Ovary (tissue), 9 donors: ENCODE data around the gene ADK. TPM values are rescaled to one million over a fixed set of nuclear protein-coding genes. Genes with fewer than 3 reads are reported as not detected.

ENCODE experiments used
- DNase-seq, 5 donors: peaks; one replicate each; pipeline ENCODE4 v3.0.0-alpha.2; 2019 to 2020
- H3K27ac ChIP-seq, 2 donors: fragments of 200-600 bp; one replicate each; pipeline versions ENCODE4 v1.5.1 to v1.8.0; 2019 to 2022
- H3K27me3 ChIP-seq: fragments of 200-600 bp; one replicate; pipeline ENCODE4 v1.8.0; 2022
- H3K36me3 ChIP-seq: fragments of 200-600 bp; sonication (generic); one replicate; pipeline ENCODE4 v1.5.1; 2019
- H3K4me1 ChIP-seq: one replicate; pipeline ENCODE4 v1.8.1; 2013; ENCODE audit warnings: mild to moderate bottlenecking, moderate library complexity; ENCODE audit not compliant: insufficient read depth
- H3K4me3 ChIP-seq: fragments of 200-600 bp; sonication (generic); one replicate; pipeline ENCODE4 v1.5.1; 2017
- H3K9me3 ChIP-seq, 2 donors: fragments of 200-600 bp in 1 of 2; sonication (generic) in 1 of 2; one replicate each; pipeline versions ENCODE4 v1.5.1 to v1.8.1; 2013 to 2019; ENCODE audit warnings: mild to moderate bottlenecking in 1 of 2, moderate library complexity in 1 of 2
- EP300 ChIP-seq: sonication (generic); formaldehyde crosslinking; IDR thresholded peaks from one replicate; pipeline ENCODE4 v1.6.1; 2017; ENCODE audit warnings: antibody characterized with exemption
- POLR2A ChIP-seq: fragments of 450-650 bp; IDR thresholded peaks from one replicate; pipeline ENCODE4 v1.6.1; 2017; ENCODE audit warnings: antibody characterized with exemption, mild to moderate bottlenecking, moderate library complexity
- WGBS, 3 donors: extraction: QIAGEN DNeasy Blood & Tissue Kit in 1 of 3; methylation state at CpG; one replicate each; pipeline versions ENCODE4 v1.1.5 to v1.1.7; 2013 to 2017; 5-methylcytosine and 5-hydroxymethylcytosine counted together
- intact Hi-C, 4 donors: fragments of 100-400 bp; cut with DNase I; formaldehyde crosslinking; loops; one replicate each; pipeline versions ENCODE4 v1.11.0 to v1.15.1; 2022 to 2023
- polyA plus RNA-seq, 2 donors: library from polyadenylated mRNA; stranded (reverse); fragments of 200-250 nt in 1 of 2; fragments of 350-450 nt in 1 of 2; fragmentation: Illumina TruSeq in 1 of 2; extraction: RNeasy Lipid Tissue Mini Kit (QIAGEN cat#74804) in 1 of 2; gene quantifications; one replicate each; pipeline ENCODE4 v1.2.3, GENCODE V29; 2013 to 2014
- total RNA-seq, 7 donors: library from RNA; depleted of rRNA in 2 of 7; stranded (reverse); fragments of >200 nt in 2 of 7; fragmentation: NEBNext Ultra II Directional in 3 of 7; extraction: Animal tissue kit (Norgen Biotek cat#: 25700) in 3 of 7; gene quantifications; one replicate each; pipeline versions ENCODE4 v1.1.0 to v1.2.4, GENCODE V29; 2016 to 2023
- TF ChIP-seq, protein P1 (sequence below), 3 donors: fragments of 450-650 bp in 2 of 3; fragments of 200-600 bp in 1 of 3; IDR thresholded peaks; one replicate each; pipeline versions ENCODE4 v1.5.1 to v1.8.0; 2016 to 2022; ENCODE audit warnings: antibody characterized with exemption in 3 of 3, mild to moderate bottlenecking in 1 of 3
- donor health status: DM: no; HTN: no; CAD: no; lungs with moderate emphysema.
- donor health status: DM: no; HTN: no; CAD: no.
- donor health status: Bipolar disorder and iron deficiency.
- donor health status: DM: yes; HTN: yes; CAD: no.
- donor health status: DM: no; HTN: no; CAD: no.
- donor health status: DM: yes; HTN: yes; CAD: no.

ADK gene
- total and polyA plus RNA-seq, 9 donors: 9.4 to 20.4 (median 12.2) TPM

DNA sequence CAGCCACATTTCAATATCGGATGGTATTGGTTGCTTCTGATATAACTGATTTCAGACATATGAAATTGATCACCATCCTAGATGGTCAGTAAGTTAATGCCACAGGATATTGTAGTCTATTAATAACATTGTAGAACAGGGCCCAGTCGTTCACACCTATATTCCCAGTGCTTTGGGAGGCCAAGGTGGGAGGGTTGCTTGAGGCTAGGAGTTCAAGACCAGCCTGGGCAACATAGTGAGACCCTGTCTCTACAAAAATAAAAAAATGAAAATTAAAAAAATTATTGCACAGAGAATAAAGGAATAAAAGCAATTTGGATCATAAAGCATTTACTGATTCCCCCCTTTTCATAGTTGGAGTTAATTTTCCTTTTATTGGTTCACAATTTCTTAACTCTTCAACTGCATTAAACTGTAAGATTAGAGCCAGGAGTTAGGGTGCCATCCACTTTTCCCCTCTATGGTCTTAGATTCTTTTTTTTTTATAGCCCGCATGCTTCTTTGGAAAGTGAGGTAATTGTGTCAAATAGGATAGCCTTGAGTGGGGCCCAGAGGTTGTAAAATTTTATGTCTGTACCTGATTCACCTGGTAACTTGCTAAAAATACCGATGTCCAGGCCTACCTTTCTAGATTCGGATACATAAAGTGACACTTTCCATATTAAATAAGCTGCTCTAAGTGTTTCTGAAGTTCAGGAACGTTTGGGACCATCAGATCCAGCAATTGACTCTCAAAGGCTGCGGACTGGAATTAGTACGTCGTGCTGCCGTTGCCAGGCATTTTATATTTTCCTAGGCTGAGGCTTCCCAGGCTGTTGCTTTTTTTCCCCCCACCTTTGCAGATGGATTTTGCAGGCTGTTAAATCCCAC lies 24.7 kb downstream of the ADK start:
- H3K27ac ChIP-seq: peak overlapping the region; percentile 74 to 86
- DNase-seq: no peak
- peaks cover 3% of the 10 kb centered on the region for H3K4me1 ChIP-seq
- H3K9me3 ChIP-seq: no peaks in the 10 kb centered on the region
- WGBS, 3 donors: 21 to 22% (median 21%) methylated on average over 10 of the region's 10 CpGs
- TF ChIP-seq EP300: no peak
- no peak for TF ChIP-seq POLR2A
- TF ChIP-seq, protein P1, sequence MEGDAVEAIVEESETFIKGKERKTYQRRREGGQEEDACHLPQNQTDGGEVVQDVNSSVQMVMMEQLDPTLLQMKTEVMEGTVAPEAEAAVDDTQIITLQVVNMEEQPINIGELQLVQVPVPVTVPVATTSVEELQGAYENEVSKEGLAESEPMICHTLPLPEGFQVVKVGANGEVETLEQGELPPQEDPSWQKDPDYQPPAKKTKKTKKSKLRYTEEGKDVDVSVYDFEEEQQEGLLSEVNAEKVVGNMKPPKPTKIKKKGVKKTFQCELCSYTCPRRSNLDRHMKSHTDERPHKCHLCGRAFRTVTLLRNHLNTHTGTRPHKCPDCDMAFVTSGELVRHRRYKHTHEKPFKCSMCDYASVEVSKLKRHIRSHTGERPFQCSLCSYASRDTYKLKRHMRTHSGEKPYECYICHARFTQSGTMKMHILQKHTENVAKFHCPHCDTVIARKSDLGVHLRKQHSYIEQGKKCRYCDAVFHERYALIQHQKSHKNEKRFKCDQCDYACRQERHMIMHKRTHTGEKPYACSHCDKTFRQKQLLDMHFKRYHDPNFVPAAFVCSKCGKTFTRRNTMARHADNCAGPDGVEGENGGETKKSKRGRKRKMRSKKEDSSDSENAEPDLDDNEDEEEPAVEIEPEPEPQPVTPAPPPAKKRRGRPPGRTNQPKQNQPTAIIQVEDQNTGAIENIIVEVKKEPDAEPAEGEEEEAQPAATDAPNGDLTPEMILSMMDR (IDR thresholded peaks at IDR 0.05): no peak
- H3K4me3 ChIP-seq: peak overlapping the region; percentile 76
- no peaks in the 10 kb centered on the region for H3K27me3 ChIP-seq
- intact Hi-C loops: no loop called here
- H3K36me3 ChIP-seq: no peaks in the 10 kb centered on the region

DNA sequence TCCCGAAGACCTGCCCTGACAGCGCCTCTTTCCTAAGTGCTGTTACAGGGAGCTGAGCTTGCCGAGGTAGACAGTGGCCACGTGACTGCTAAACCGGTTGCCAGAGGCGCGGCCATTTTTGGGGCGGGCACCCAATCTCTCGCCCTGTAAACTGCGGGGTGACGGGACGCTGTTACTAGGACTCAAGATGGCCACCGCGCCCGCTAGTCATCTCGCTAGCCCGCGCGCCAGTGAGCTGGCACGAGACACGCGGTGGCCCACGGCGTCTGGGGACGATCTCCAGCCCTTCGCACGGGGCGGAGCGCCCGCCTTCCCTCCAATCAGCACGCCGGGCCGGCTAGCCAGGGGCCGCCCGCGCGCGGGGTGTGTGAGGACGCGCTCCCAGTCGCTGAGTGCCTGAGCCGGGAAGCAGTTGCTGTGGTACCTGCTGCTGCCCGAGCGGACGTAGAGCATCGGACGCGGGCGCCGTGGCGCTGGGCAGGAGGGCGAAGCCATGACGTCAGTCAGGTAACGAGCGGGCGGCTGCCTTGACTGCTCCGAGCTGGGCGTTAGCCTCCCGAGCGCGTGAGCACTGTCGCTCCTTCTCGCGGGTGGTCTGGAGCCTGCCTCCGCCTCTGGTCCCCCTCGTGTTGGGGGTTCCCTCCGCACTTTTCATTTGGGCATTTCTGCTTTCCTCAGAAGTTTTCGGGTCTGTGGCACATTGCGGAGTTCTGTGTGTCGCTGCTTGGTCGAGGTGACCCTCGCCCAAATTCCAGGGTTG lies 25.5 kb downstream of the ADK start:
- Histone ChIP-seq H3K4me3 (peak overlapping the region; percentile 76), H3K27me3 (no peaks in the 10 kb centered on the region), H3K4me1 (peaks cover 3% of the 10 kb centered on the region), H3K36me3 (no peaks in the 10 kb centered on the region), H3K9me3 (no peaks in the 10 kb centered on the region), H3K27ac (peak overlapping the region; percentile 74 to 86)
- DNase-seq: peak; percentile 85 to 91 (median 88)
- intact Hi-C loops: no loop called here
- 0 to 1% (median 0%) methylated on average over 32 to 72 of the region's 72 CpGs for WGBS, 3 donors
- TF ChIP-seq, protein P1 (IDR thresholded peaks at IDR 0.05): no peak
- TF ChIP-seq EP300: no peak
- peak; percentile 59 for TF ChIP-seq POLR2A

DNA sequence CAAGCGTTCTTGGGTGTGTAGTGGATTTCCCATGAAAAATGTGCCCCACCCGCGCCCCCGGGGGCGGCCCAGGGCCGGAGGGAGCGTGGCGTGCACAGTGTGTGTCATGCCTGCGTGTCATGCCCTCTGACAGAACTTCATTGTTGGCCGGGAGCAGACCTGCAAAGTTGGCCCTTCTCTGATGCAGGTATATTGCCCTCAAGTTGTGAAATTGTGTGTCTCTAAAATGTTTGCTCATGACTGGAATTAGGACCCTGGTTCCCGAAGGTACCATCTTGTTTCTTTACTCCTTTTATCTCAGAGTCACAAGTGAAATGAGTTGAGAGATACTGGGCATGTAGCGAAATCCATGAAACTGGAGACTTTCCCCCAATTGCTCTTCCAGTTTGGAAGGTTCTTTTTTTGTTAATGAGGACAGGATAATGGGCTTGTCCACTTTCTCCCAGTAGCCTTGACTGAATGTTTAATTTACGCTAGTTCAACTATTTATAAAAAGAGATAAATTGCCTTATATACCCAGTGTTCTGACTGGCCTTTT lies 26.2 kb downstream of the ADK start:
- H3K9me3 ChIP-seq: no peaks in the 10 kb centered on the region
- H3K36me3 ChIP-seq: no peaks in the 10 kb centered on the region
- TF ChIP-seq EP300 (no peak), POLR2A (no peak)
- TF ChIP-seq, protein P1 (IDR thresholded peaks at IDR 0.05): no peak
- 12 to 13% (median 13%) methylated on average over 12 to 13 of the region's 13 CpGs for WGBS, 3 donors
- H3K27me3 ChIP-seq: no peaks in the 10 kb centered on the region
- H3K4me1 ChIP-seq: peaks cover 3% of the 10 kb centered on the region
- intact Hi-C loops: no loop called here
- peak overlapping the region in 1 of 2 donors; percentile 74 for H3K27ac ChIP-seq
- peak in 1 of 5 donors; percentile 23 for DNase-seq
- peak overlapping the region; percentile 76 for H3K4me3 ChIP-seq

DNA sequence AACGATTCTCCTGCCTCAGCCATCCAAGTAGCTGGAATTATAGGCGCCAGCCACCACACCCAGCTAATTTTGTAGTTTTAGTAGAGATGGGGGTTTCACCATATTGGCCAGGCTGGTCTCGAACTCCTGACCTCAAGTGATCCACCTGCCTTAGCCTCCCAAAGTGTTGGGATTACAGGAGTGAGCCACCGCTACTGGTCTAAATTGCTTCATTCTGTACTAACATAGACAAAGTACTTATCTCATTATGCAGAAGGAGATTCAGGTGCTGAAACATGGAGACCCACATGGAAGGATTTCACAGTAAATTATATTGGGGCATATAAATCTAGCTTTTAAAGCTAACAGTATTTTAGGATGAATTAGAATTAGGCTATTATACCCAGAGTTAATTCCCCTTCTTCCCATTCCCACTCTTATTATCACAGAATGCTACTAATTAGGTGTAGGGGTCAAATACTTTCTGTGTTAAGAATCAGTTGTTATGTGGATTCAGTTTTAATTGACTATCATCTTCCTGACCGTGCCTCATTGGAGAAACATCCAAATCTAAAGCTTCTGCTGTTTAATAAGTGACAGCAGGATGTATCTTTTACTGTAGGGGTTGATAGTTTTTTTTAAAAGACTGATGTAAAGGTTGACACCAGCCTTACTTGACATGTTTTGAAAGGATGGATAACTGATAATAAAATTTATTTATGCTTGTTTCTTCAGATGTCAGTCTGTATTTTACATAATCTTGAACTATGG lies 27.2 kb downstream of the ADK start:
- TF ChIP-seq POLR2A (no peak), EP300 (no peak)
- TF ChIP-seq, protein P1 (IDR thresholded peaks at IDR 0.05): no peak
- Histone ChIP-seq H3K9me3 (no peaks in the 10 kb centered on the region), H3K4me1 (peaks cover 3% of the 10 kb centered on the region), H3K4me3 (no peak overlapping the region), H3K27me3 (no peaks in the 10 kb centered on the region), H3K36me3 (no peaks in the 10 kb centered on the region), H3K27ac (no peak overlapping the region)
- intact Hi-C loops: no loop called here
- no peak for DNase-seq
- WGBS, 3 donors: 83 to 89% (median 86%) methylated on average over 5 of the region's 5 CpGs
